Activated B cell treated with CpG ODN at 0.5 μM for 24 hours (primary cell): Measurements from ENCODE around the gene RPS6KA5. TPM values are rescaled to one million over a fixed set of nuclear protein-coding genes. Genes with fewer than 3 reads are reported as not detected.

ENCODE experiments used
- ATAC-seq: fragments of 200-7000 bp; cut with Tn5 transposase; one replicate; pipeline ENCODE4 v1.10.0; 2021; ENCODE audit warnings: low read depth, mild to moderate bottlenecking, moderate library complexity
- CTCF ChIA-PET: fragments of 350-600 bp; sonication (Branson Sonifier 250); formaldehyde crosslinking; loops from one replicate; lab custom pipeline; 2021; ENCODE audit warnings: antibody characterized with exemption; lab: Charles Lee
- POLR2A ChIA-PET: fragments of 350-600 bp; sonication (Branson Sonifier 250); formaldehyde crosslinking; loops from one replicate; lab custom pipeline; 2021; ENCODE audit warnings: antibody characterized with exemption; lab: Charles Lee
- DNase-seq: peaks from one replicate; pipeline ENCODE4 v3.0.0; 2022
- H3K27ac Mint-ChIP-seq: one replicate; pipeline ENCODE4 v1.8.0; 2020; ENCODE audit warnings: mixed read lengths
- H3K27me3 Mint-ChIP-seq: one replicate; pipeline ENCODE4 v1.8.0; 2021; ENCODE audit warnings: mixed read lengths
- H3K36me3 Mint-ChIP-seq: one replicate; pipeline ENCODE4 v1.8.0; 2021; ENCODE audit warnings: low read depth, mixed read lengths
- H3K4me1 Mint-ChIP-seq: one replicate; pipeline ENCODE4 v1.8.0; 2021; ENCODE audit warnings: mixed read lengths
- H3K4me3 Mint-ChIP-seq: one replicate; pipeline ENCODE4 v1.8.0; 2020; ENCODE audit warnings: mild to moderate bottlenecking, mixed read lengths
- H3K9me3 Mint-ChIP-seq: one replicate; pipeline ENCODE4 v1.8.0; 2020; ENCODE audit warnings: mixed read lengths
- CTCF ChIP-seq: fragments of 200-600 bp; IDR thresholded peaks from one replicate; pipeline ENCODE4 v1.8.0; 2022; ENCODE audit warnings: antibody characterized with exemption, mild to moderate bottlenecking
- intact Hi-C: fragments of 100-400 bp; cut with micrococcal nuclease; formaldehyde crosslinking; loops from one replicate; pipeline ENCODE4 v1.15.1; 2024
- total RNA-seq: library from RNA; stranded (reverse); gene quantifications from 2 replicates; pipeline ENCODE4 v1.2.3, GENCODE V29; 2022

The RPS6KA5 gene
- total RNA-seq, 1 donor from 2014 or later, result 16.3 TPM

GRCh38 chr14:90995785-90996184 is 64.7 kb downstream of the RPS6KA5 start:
- TF ChIP-seq CTCF, result no peak
- Mint-ChIP-seq H3K27ac (peak overlapping the region; percentile 84), H3K4me3 (peak overlapping the region; percentile 51), H3K4me1 (peaks cover 49% of the 10 kb centered on the region), H3K27me3 (no peaks in the 10 kb centered on the region), H3K9me3 (no peaks in the 10 kb centered on the region), H3K36me3 (peaks cover 37% of the 10 kb centered on the region)
- ATAC-seq, result peak; percentile 65
- ChIA-PET POLR2A (interaction anchor here (0.6 to 1.7 kb wide), 6 partner anchors 11 to 119 kb away, joined by 3 to 8 read pairs (median 4); partner anchors contain the start of gene RPS6KA5), CTCF (interaction anchor here (0.7 to 1.1 kb wide), 3 partner anchors 10 to 65 kb away, joined by 3 read pairs; partner anchors contain the start of gene RPS6KA5)
- DNase-seq, result no peak
- intact Hi-C loops, result no loop called here

- DNase-seq (no peak), ATAC-seq (no peak)
- H3K36me3 Mint-ChIP-seq, result peaks cover 34% of the 10 kb centered on the region
- no peak for TF ChIP-seq CTCF
- intact Hi-C loops, result loop anchor here (2.0 kb wide), 1 partner anchor 15 kb away; no protein-coding TSS in a partner anchor
- H3K4me1 Mint-ChIP-seq, result peaks cover 47% of the 10 kb centered on the region
- CTCF ChIA-PET, result no interaction called here
- H3K4me3 Mint-ChIP-seq, result no peak overlapping the region
- no peaks in the 10 kb centered on the region for H3K9me3 Mint-ChIP-seq
- H3K27ac Mint-ChIP-seq, result peak overlapping the region; percentile 54
- POLR2A ChIA-PET, result no interaction called here
- no peaks in the 10 kb centered on the region for H3K27me3 Mint-ChIP-seq
Measured at GRCh38 chr14:90993792-90994191, 66.6 kb downstream of the RPS6KA5 start.

- ChIA-PET CTCF (interaction anchor here (1.0 kb wide), 1 partner anchor 181 kb away, joined by 6 read pairs; no protein-coding TSS in a partner anchor), POLR2A (interaction anchor here (0.6 to 1.5 kb wide), 7 partner anchors 12 to 252 kb away, joined by 3 to 8 read pairs (median 5); no protein-coding TSS in a partner anchor)
- Mint-ChIP-seq H3K4me3 (no peak overlapping the region), H3K9me3 (no peaks in the 10 kb centered on the region), H3K27ac (peak overlapping the region; percentile 53), H3K4me1 (peaks cover 36% of the 10 kb centered on the region), H3K27me3 (no peaks in the 10 kb centered on the region), H3K36me3 (peaks cover 36% of the 10 kb centered on the region)
- TF ChIP-seq CTCF, result no peak
- ATAC-seq (no peak), DNase-seq (no peak)
- intact Hi-C loops, result loop anchor here (2.0 kb wide), 1 partner anchor 17 kb away; no protein-coding TSS in a partner anchor
Measured at GRCh38 chr14:90991690-90992443, 68.6 kb downstream of the RPS6KA5 start.

GRCh38 chr14:90990141-90990540 is 70.3 kb downstream of the RPS6KA5 start:
- H3K4me1 Mint-ChIP-seq, result peaks cover 40% of the 10 kb centered on the region
- POLR2A ChIA-PET, result no interaction called here
- no peak overlapping the region for H3K27ac Mint-ChIP-seq

More at GRCh38 chr14:90990141-90990540, 70.3 kb downstream of the RPS6KA5 start:
- Mint-ChIP-seq H3K27me3 (no peaks in the 10 kb centered on the region), H3K36me3 (peaks cover 33% of the 10 kb centered on the region), H3K4me3 (no peak overlapping the region), H3K9me3 (no peaks in the 10 kb centered on the region)
- intact Hi-C loops, result no loop called here
- no peak for TF ChIP-seq CTCF
- CTCF ChIA-PET, result interaction anchor here (7.7 kb wide), 1 partner anchor 184 kb away, joined by 97 read pairs; no protein-coding TSS in a partner anchor
- no peak for ATAC-seq
- DNase-seq, result no peak
